RWPE2 (cell line): Measurements from ENCODE around the gene FBXW12.
"Not testable (repeated sequence)": the region's sequence is repeated elsewhere in the genome, so short reads cannot be mapped to it uniquely, and the experiment has no call there.

Source experiments
- ATAC-seq: fragments of 200-7000 bp; cut with Tn5 transposase; 3 replicates; pipeline ENCODE4 v1.9.1; 2021; ENCODE audit warnings: low read depth
- DNase-seq: peaks from one replicate; pipeline ENCODE4 v3.0.0-alpha.2; 2020; ENCODE audit warnings: low spot score
- H3K27ac ChIP-seq: fragments of 450-650 bp; 2 replicates; pipeline ENCODE4 v1.5.1; 2017; ENCODE audit warnings: mild to moderate bottlenecking; ENCODE audit not compliant: poor library complexity, severe bottlenecking
- H3K27me3 ChIP-seq: fragments of 250-450 bp; sonication (Bioruptor Pico); 2 replicates; pipeline ENCODE4 v1.5.1; 2021; ENCODE audit warnings: mild to moderate bottlenecking, moderate library complexity; ENCODE audit not compliant: insufficient read depth, poor library complexity, severe bottlenecking
- H3K36me3 ChIP-seq: fragments of 250-450 bp; sonication (Bioruptor Pico); 2 replicates; pipeline ENCODE4 v1.5.1; 2020; ENCODE audit warnings: low read depth, mild to moderate bottlenecking, moderate library complexity
- H3K4me1 ChIP-seq: fragments of 250-450 bp; sonication (Bioruptor Pico); 2 replicates; pipeline ENCODE4 v1.5.1; 2021; ENCODE audit warnings: mild to moderate bottlenecking, moderate library complexity; ENCODE audit not compliant: insufficient read depth, poor library complexity, severe bottlenecking
- H3K4me3 ChIP-seq: fragments of 250-450 bp; sonication (Bioruptor Pico); 2 replicates; pipeline ENCODE4 v1.5.1; 2021; ENCODE audit warnings: mild to moderate bottlenecking, moderate library complexity; ENCODE audit not compliant: severe bottlenecking
- H3K9me3 ChIP-seq: fragments of 250-450 bp; sonication (Bioruptor Pico); 2 replicates; pipeline ENCODE4 v1.5.1; 2021; ENCODE audit warnings: mild to moderate bottlenecking, moderate library complexity; ENCODE audit not compliant: severe bottlenecking
- CTCF ChIP-seq: fragments of 450-650 bp; IDR thresholded peaks from one replicate; pipeline ENCODE4 v1.5.1; 2017; ENCODE audit warnings: mild to moderate bottlenecking, moderate library complexity; ENCODE audit not compliant: poor library complexity, severe bottlenecking

Gene FBXW12

GRCh38 chr3:48398701-48399386 is 26.8 kb downstream of the FBXW12 start:
- TF ChIP-seq CTCF = no peak
- Histone ChIP-seq H3K9me3 (no peaks in the 10 kb centered on the region), H3K4me3 (no peak overlapping the region), H3K27me3 (no peaks in the 10 kb centered on the region), H3K27ac (no peak overlapping the region), H3K4me1 (peaks cover 15% of the 10 kb centered on the region), H3K36me3 (peaks cover 27% of the 10 kb centered on the region)
- DNase-seq = no peak
- no peak for ATAC-seq

GRCh38 chr3:48399387-48400172 is 27.6 kb downstream of the FBXW12 start:
- ATAC-seq (peak; percentile 5; the same call in 1 of the 3 replicates), DNase-seq (peak; percentile 42)
- no peaks in the 10 kb centered on the region for H3K27me3 ChIP-seq
- H3K4me1 ChIP-seq = peaks cover 15% of the 10 kb centered on the region
- TF ChIP-seq CTCF = no peak
- no peaks in the 10 kb centered on the region for H3K9me3 ChIP-seq
- H3K4me3 ChIP-seq = no peak overlapping the region
- no peak overlapping the region for H3K27ac ChIP-seq
- H3K36me3 ChIP-seq = peaks cover 33% of the 10 kb centered on the region

GRCh38 chr3:48400824-48401433 is 28.9 kb downstream of the FBXW12 start:
- no peak for DNase-seq
- peak; percentile 84 for TF ChIP-seq CTCF
- Histone ChIP-seq H3K27ac (peak overlapping the region; percentile 88), H3K27me3 (no peaks in the 10 kb centered on the region), H3K4me1 (peaks cover 15% of the 10 kb centered on the region), H3K9me3 (no peaks in the 10 kb centered on the region), H3K4me3 (no peak overlapping the region), H3K36me3 (peaks cover 38% of the 10 kb centered on the region)
- peak; percentile 41; the same call in 2 of the 3 replicates for ATAC-seq

GRCh38 chr3:48401434-48401901 is 29.4 kb downstream of the FBXW12 start:
- not testable (repeated sequence) for DNase-seq, H3K9me3 ChIP-seq, ATAC-seq, H3K27me3 ChIP-seq, H3K4me3 ChIP-seq
- Histone ChIP-seq H3K4me1 (peaks cover 15% of the 10 kb centered on the region), H3K27ac (peak overlapping the region; percentile 88), H3K36me3 (peaks cover 43% of the 10 kb centered on the region)

- H3K4me3 ChIP-seq = no peak overlapping the region
- DNase-seq (peak; percentile 95), ATAC-seq (peak; percentile 67)
- peaks cover 15% of the 10 kb centered on the region for H3K4me1 ChIP-seq
- H3K27ac ChIP-seq = peak overlapping the region; percentile 88
- peaks cover 51% of the 10 kb centered on the region for H3K36me3 ChIP-seq
- no peak for TF ChIP-seq CTCF
- H3K9me3 ChIP-seq = no peaks in the 10 kb centered on the region
- no peaks in the 10 kb centered on the region for H3K27me3 ChIP-seq
These were observed 30.3 kb downstream of the FBXW12 start for GRCh38 chr3:48402281-48402732.
